Mesothelial cell of epicardium (in vitro differentiated cells): ENCODE data around the gene TMEM61. TPM values are rescaled to one million over a fixed set of nuclear protein-coding genes. Genes with fewer than 3 reads are reported as not detected.

Source experiments
- DNase-seq, 2 experiments: peaks; one replicate each; pipeline ENCODE4 v3.0.0; 2021; ENCODE audit warnings: low spot score in 2 of 2; ENCODE audit not compliant: unreplicated experiment in 2 of 2
- H3K27ac Mint-ChIP-seq: 2 replicates; pipeline ENCODE4 v1.8.0; 2021; ENCODE audit warnings: mixed read lengths
- H3K27me3 Mint-ChIP-seq: 2 replicates; pipeline ENCODE4 v1.8.0; 2021; ENCODE audit warnings: low read depth, mixed read lengths
- H3K36me3 Mint-ChIP-seq: 2 replicates; pipeline ENCODE4 v1.8.0; 2021; ENCODE audit warnings: mixed read lengths
- H3K4me1 Mint-ChIP-seq: 2 replicates; pipeline ENCODE4 v1.8.0; 2021; ENCODE audit warnings: mixed read lengths
- H3K4me3 Mint-ChIP-seq: 2 replicates; pipeline ENCODE4 v1.8.0; 2021; ENCODE audit warnings: mild to moderate bottlenecking, moderate library complexity, mixed read lengths
- H3K9me3 Mint-ChIP-seq: 2 replicates; pipeline ENCODE4 v1.8.0; 2021; ENCODE audit warnings: mixed read lengths
- CTCF ChIP-seq: fragments of 200-600 bp; sonication (generic); IDR thresholded peaks from one replicate; pipeline ENCODE4 v1.5.0; 2021; ENCODE audit warnings: antibody characterized with exemption; ENCODE audit not compliant: unreplicated experiment
- total RNA-seq: library from RNA; stranded (reverse); gene quantifications from 3 replicates; pipeline ENCODE4 v1.2.1, GENCODE V29; 2021

The TMEM61 gene
- total RNA-seq, 1 donor from 2014 or later, result 0.47 TPM

- TF ChIP-seq CTCF, result no peak
- Mint-ChIP-seq H3K9me3 (no peaks in the 10 kb centered on the region), H3K36me3 (no peaks in the 10 kb centered on the region), H3K4me1 (peaks cover 7% of the 10 kb centered on the region), H3K27ac (no peak overlapping the region), H3K4me3 (no peak overlapping the region), H3K27me3 (peaks cover 49% of the 10 kb centered on the region)
- DNase-seq, result no peak
Measured at GRCh38 chr1:55034476-55035133, 54.2 kb downstream of the TMEM61 start.

GRCh38 chr1:55035904-55036303 is 55.5 kb downstream of the TMEM61 start:
- Mint-ChIP-seq H3K27me3 (peaks cover 62% of the 10 kb centered on the region), H3K36me3 (no peaks in the 10 kb centered on the region), H3K4me3 (no peak overlapping the region), H3K27ac (no peak overlapping the region), H3K4me1 (peaks cover 17% of the 10 kb centered on the region), H3K9me3 (no peaks in the 10 kb centered on the region)
- TF ChIP-seq CTCF, result no peak
- DNase-seq, result no peak

GRCh38 chr1:55037733-55038551 is 57.5 kb downstream of the TMEM61 start:
- H3K4me3 Mint-ChIP-seq, result no peak overlapping the region
- DNase-seq, result no peak
- no peaks in the 10 kb centered on the region for H3K9me3 Mint-ChIP-seq
- no peaks in the 10 kb centered on the region for H3K36me3 Mint-ChIP-seq
- H3K4me1 Mint-ChIP-seq, result peaks cover 17% of the 10 kb centered on the region
- no peak for TF ChIP-seq CTCF
- H3K27me3 Mint-ChIP-seq, result peaks cover 83% of the 10 kb centered on the region
- H3K27ac Mint-ChIP-seq, result no peak overlapping the region

- no peak overlapping the region for H3K4me3 Mint-ChIP-seq
Measured at GRCh38 chr1:55038552-55038838, 58.1 kb downstream of the TMEM61 start.

GRCh38 chr1:55038974-55039341 is 58.5 kb downstream of the TMEM61 start:
- Mint-ChIP-seq H3K4me1 (peaks cover 17% of the 10 kb centered on the region), H3K4me3 (peak overlapping the region; percentile 71), H3K27ac (no peak overlapping the region), H3K36me3 (no peaks in the 10 kb centered on the region), H3K27me3 (peaks cover 86% of the 10 kb centered on the region), H3K9me3 (no peaks in the 10 kb centered on the region)
- no peak for TF ChIP-seq CTCF
- no peak for DNase-seq

More at GRCh38 chr1:55038552-55038838, 58.1 kb downstream of the TMEM61 start:
- no peak for TF ChIP-seq CTCF
- no peaks in the 10 kb centered on the region for H3K36me3 Mint-ChIP-seq
- peaks cover 84% of the 10 kb centered on the region for H3K27me3 Mint-ChIP-seq
- no peak for DNase-seq
- peaks cover 17% of the 10 kb centered on the region for H3K4me1 Mint-ChIP-seq
- H3K27ac Mint-ChIP-seq, result no peak overlapping the region
- H3K9me3 Mint-ChIP-seq, result no peaks in the 10 kb centered on the region
